A375 (cell line): ENCODE data around the gene GPR179. TPM values are rescaled to one million over a fixed set of nuclear protein-coding genes. Genes with fewer than 3 reads are reported as not detected.

Experiments used
- total RNA-seq: library from RNA; depleted of rRNA; stranded (reverse); fragments of >200 nt; shearing (Covaris generic); gene quantifications from 2 replicates; pipeline ENCODE4 v1.2.3, GENCODE V29; 2014; rRNA removed

Gene GPR179, protein sequence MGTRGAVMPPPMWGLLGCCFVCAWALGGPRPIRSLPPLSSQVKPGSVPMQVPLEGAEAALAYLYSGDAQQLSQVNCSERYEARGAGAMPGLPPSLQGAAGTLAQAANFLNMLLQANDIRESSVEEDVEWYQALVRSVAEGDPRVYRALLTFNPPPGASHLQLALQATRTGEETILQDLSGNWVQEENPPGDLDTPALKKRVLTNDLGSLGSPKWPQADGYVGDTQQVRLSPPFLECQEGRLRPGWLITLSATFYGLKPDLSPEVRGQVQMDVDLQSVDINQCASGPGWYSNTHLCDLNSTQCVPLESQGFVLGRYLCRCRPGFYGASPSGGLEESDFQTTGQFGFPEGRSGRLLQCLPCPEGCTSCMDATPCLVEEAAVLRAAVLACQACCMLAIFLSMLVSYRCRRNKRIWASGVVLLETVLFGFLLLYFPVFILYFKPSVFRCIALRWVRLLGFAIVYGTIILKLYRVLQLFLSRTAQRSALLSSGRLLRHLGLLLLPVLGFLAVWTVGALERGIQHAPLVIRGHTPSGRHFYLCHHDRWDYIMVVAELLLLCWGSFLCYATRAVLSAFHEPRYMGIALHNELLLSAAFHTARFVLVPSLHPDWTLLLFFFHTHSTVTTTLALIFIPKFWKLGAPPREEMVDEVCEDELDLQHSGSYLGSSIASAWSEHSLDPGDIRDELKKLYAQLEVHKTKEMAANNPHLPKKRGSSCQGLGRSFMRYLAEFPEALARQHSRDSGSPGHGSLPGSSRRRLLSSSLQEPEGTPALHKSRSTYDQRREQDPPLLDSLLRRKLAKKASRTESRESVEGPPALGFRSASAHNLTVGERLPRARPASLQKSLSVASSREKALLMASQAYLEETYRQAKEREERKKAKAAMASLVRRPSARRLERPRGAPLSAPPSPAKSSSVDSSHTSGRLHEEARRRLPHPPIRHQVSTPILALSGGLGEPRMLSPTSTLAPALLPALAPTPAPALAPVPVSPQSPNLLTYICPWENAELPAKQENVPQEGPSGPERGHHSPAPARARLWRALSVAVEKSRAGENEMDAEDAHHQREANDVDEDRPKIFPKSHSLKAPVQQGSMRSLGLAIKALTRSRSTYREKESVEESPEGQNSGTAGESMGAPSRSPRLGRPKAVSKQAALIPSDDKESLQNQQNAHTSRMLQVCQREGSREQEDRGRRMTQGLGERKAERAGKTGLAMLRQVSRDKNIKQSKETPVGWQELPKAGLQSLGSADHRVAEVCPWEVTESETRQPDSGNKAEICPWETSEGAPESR (N-terminal part only)
- total RNA-seq = 0.08 and 0.13 TPM in 2 replicates

DNA sequence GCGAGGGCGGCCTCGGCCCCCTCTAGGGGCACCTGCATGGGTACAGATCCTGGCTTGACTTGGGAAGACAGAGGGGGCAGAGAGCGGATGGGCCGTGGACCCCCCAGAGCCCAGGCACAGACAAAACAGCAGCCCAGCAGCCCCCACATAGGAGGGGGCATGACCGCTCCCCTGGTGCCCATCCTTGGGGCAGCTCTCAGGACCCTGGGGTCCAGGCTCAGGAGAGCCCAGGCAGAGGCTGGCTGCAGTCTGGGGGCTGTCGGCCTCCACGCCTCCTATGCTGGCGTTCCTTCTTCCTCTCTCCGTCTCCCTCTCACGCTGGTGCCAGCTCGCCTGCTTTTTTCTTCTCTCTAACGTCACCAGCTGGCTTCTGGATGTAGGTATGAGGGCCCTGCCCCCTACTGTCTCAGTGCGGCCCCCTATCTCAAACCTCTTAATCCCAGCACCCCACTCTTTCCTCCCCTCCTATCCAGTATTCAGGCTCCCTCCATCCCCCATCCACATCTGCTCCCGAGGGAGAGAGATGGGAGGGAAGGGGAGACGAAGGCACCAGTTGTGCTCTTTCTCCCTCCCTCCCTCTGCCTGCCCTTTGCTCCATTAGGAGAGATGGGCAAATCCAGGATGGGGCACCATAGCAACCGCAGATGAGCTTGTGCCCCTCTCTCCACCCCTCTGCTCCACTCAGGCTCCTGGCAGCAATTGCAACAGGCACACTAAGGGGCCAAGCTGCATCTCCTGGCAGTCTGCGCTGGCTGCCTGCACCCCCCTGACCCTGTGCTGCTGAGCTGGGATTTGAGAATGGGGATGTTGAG is at the start of gene GPR179:
TSS of gene GPR179 (minus strand) at position 349 of the 812 bp plus-strand sequence. CDS start at position 182, 167 bp downstream.

DNA sequence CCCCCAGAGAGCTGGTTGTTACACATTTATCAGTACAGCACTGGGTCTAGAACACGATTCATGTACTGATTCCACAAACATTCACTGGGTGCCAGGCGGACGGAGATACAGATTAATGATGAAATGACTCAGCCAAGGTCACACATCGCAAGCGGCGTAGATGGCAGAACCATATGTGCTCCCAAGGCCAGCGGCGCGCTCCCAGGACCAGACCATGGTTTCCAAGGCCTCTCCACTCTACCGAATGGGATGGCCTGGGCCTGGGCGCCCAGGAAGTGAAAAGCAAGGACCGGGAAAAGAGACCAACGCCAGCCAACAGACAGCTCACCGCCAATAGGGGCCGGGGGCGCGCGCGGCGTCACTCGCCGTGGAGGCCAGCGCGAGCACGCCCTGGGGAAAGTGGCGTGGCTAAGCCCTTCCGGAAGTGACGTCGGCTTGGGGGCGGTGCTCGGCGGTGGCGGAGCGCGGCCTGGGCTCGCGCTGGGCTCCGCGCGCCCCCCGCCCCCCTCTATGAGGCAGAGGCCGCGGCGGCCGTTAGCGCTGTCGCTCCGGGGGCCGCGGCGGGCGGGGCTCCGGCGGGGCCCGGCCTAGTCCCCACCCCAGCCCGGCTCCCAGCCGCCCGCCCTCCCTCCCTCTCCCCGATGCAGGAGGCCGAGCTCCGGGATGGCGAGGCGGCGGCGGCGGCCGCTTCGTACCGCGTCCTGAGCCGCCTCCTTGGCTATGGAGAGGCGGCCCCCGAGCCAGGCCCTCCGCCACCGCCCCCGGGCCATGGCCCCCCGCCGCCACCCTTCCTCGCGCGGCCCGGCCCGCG is 7.9 kb upstream of the GPR179 start, which contains the start of gene SOCS7:
TSS of gene SOCS7 (plus strand) at position 433 of the 811 bp plus-strand sequence. CDS start at position 642, 209 bp downstream.

DNA sequence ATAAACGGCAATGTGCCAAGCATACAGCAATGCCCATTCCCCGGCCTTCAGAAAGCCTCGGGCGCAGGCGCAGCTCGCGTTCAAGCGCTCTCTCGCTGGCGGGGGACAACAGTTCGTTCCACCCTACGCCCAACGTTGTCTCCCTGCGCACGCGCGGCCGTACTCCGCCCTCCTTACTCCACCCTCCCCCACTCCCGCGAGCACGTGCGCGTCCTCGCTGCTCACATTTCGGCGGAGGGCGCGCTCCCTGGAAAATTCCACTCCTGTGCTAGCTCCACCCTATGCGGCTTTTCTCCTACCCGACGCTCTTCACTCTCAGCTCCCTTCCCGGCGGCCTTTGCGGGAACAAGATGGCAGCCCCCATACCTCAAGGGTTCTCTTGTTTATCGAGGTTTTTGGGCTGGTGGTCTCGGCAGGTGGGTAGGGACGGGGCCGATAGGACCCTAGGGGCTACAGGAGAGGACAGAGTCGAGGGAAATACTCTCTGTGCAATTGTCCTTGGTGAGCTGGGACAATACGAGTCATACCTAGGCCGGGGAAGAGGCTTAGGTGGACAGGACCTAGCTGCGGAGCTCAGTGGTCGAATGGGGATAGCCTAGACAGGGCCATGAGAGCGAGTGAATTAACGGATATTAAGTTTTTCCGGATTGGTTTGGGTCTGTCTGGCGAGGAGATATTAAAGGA is 46.8 kb downstream of the GPR179 start, which contains the start of gene MRPL45:
TSS of gene MRPL45 (plus strand) at position 335 of the 684 bp plus-strand sequence. CDS start at position 351, 16 bp downstream.

Other genes with a start within 250 kb of the GPR179 start
- gene TBC1D3E, start 216.0 kb downstream of the GPR179 start, total RNA-seq = not detected in 2 replicates
- not detected in 2 replicates for gene TBC1D3, start 151.4 kb downstream of the GPR179 start, total RNA-seq
- 52.2 and 61.5 TPM in 2 replicates for gene MRPL45, start 46.8 kb downstream of the GPR179 start, total RNA-seq
- gene SOCS7, start 7.9 kb upstream of the GPR179 start, total RNA-seq = 13.6 and 17.3 TPM in 2 replicates
- gene ARHGAP23, start 84.5 kb upstream of the GPR179 start, total RNA-seq = 58.4 and 64.2 TPM in 2 replicates